HG03159 (cell line): Measurements from ENCODE around the gene C19orf33.
A peak's percentile ranks its signal among the peaks of the same experiment; 100 is the strongest.
"Not testable (repeated sequence)": the region's sequence is repeated elsewhere in the genome, so short reads cannot be mapped to it uniquely, and the experiment has no call there.

Source experiments
- ATAC-seq: cut with Tn5 transposase; IDR thresholded peaks from one replicate; pipeline ENCODE4 v1.9.1; 2021; ENCODE audit warnings: mild to moderate bottlenecking, moderate library complexity; ENCODE audit not compliant: unreplicated experiment

The C19orf33 gene

DNA sequence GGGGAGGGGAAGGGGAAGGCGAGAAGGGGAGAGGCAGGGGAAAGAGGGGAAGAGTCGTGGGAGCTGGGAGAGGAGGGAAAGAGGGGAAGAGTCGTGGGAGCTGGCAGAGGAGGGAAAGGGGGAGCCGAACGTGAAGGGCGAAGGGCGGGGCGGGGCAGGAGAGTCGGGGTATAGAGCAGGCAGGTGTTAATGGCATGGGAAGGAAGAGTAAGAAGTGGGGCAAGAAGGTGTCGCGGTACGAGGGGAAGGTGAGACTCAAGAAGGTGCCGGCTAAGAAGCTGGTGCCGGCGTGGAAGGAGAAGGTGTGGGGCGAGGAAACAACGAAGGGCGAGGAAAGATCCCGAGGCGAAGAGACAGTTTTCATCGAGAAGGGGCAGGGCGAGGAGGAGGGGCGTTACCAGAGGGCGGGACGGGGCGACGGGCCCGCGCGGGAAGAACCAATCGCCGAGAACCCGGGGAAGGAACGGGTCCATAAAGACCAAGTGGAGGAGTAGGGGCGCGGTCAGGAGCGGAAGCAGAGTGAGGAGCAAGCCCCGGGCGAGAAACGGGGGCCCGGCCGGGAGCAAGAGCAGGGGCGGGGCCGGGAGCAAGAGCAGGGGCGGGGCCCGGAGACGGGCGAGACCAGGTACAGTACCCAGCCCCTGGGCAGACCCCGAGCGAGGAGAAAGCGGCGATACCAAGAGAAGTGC is 32.0 kb downstream of the C19orf33 start:
- peak; percentile 63 for ATAC-seq

DNA sequence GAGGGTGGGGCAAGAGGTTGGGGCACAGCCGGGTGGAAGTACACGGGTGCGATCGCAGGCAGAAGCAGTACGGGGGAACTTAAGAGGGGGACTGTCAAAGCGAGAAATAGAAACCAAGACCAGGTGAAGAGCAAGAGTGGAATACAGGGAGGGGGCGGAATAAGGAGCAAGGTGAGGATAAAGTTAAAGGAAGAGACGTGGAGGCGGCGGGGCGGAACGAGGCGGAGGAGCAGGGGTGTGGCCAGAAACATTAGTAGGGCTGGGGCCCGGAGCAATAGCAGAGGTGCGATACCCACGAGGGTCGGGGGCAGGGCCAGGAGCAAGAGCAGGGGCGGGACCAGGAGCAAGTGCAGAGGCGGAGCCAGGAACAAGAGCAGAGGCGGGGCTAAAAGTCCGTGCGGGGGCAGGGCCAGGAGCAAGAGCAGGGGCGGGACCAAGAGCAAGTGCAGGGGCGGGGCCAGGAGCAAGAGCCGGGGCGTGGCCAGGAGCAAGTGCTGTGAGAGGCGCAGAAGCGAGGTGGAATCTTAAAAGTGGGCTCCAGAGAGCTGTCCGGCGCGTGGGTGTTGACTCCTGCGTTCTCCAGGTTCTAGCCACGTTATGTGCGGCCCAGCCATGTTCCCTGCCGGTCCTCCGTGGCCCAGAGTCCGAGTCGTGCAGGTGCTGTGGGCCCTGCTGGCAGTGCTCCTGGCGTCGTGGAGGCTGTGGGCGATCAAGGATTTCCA is 32.7 kb downstream of the C19orf33 start:
- ATAC-seq, result peak; percentile 47

DNA sequence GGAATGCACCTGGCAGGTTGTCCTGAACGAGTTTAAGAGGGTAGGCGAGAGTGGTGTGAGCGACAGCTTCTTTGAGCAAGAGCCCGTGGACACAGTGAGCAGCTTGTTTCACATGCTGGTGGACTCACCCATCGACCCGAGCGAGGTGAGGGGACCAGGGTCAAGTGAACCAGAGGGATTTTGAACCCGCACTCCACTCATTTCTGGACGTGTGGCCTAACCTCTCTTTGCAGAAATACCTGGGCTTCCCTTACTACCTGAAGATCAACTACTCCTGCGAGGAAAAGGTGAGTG is 33.3 kb downstream of the C19orf33 start:
- ATAC-seq, result no peak

DNA sequence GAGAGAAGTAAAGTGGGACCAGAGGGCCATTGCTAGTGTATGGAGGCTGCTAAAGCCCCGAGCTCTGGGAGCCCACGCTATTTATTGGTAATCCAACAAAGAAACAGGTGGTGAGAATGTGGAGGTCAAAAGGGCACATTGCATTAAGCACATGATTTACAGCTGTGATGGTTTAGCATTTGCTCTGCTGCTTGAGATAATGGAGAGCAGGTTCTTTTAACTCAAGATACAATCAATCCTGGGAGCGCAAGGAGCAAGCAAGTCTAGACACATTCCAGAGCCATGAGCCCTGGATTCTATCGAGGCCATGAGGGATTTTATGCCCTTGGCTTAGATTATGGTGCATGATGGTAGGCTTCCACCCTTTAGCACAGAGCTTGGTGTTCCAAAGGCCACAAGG is 35.0 kb downstream of the C19orf33 start:
- not testable (repeated sequence) for ATAC-seq

DNA sequence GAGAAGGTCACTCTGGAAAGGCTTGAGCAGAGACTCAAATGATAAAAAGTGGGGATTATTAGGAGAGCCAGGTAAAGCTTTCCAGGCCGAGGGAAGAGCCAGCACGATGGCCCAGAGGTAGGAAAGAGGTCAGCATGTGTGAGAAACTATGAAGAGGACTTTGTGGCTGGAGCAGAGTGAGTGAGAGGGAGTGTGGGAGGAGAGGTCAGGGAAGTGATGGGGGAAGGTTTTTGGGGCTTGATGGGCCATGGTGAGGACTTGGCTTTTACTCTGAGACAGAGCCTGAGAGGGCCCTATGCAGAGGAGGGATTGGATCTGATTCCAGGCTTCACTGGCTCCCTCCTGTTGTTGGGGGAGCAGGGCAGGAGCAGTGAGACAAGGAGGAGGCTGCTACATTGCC is 36.9 kb downstream of the C19orf33 start:
- no peak for ATAC-seq

DNA sequence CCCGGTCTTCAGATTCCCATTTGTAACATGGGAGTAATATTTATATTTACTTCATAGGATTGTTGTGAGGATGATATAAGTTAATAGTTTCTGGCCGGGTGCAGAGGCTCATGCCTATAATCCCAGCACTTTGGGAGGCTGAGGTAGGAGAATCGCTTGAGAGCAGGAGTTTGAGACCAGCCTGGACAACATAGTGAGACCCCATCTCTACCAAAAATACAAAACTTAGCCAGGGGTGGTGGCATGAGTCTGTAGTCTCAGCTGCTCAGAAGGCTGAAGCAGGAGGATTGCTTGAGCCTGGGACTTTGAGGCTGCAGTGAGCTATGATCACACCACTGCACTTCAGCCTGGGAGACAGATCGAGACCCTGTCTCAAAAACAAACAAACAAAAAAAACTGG is 42.8 kb downstream of the C19orf33 start:
- no peak for ATAC-seq

DNA sequence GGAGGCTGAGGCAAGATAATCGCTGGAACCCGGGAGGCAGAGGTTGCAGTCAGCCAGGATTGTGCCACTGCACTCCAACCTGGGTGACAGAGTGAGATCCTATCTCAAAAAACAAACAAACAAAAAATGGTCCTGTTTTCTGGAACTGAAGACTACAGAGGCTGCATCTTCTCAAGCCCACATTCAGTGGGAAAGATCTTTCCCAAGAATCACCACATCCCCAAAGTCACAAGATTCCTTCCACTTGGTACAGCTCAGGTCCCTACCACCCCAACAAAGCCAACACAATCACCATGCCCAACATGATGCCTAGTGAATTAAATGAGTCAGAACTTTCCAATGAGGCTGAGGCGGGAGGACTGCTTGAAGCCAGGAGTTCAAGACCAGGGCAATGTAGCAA is 46.8 kb downstream of the C19orf33 start:
- no peak for ATAC-seq

DNA sequence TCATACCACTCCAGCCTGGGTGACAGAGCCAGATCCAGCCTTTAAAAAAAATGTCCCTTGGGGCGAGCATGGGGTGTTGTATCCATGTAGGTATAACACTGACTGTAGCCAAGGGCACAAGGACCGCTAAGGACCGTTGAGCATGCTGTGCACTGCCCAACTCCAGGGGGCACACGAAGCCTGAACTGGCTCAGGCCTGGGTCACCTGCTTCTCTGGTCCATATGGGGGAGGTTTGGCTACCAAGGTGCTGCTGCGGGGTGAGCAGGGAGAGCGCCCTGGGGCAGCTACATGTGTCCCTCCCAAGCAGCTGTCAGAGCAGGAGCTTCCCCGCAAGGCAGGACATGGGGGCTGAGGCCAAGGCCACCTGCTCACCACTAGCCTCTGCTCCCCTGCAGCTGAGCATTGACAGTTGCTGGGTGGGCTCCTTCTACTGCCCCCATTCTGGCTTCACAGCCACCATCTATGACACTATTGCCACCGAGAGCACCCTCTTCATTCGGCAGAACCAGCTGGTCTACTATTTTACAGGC is 47.9 kb downstream of the C19orf33 start:
- no peak for ATAC-seq

DNA sequence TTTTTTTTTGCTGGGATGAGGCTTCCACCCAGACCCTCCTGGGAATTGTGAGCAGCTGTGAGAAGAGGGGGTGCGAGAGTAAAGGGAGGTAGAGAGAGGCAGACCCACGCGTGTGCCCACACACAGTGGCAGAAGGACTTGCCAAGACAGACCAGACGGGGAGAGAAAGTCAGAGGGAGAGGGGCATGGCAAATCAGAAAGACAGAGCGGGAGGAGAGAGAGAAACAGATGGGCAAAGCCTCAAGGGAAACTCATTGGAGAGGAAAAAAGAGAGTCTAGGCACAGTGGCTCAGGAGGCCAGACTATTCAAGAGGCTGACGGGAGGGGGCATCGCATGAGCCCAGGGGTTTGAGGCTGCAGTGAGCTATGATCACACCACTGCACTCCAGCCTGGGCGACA is 48.6 kb downstream of the C19orf33 start:
- no peak for ATAC-seq
